ENCODE measurements around the gene LMO3. TPM values are rescaled to one million over a fixed set of nuclear protein-coding genes. Genes with fewer than 3 reads are reported as not detected.

LMO3 gene
- total and polyA plus RNA-seq, 2 donors (not counting 3 experiments of a cell fraction or from before 2014, with no cell fraction given) = not detected

- H3K27me3 ChIP-seq (ENCODE audit: control insufficient read depth in 2 of 2, insufficient read depth in 2 of 2, low read length in 2 of 2) = peaks cover 28 to 48% of the 10 kb centered on the region in 2 experiments
- H3K27ac ChIP-seq (ENCODE audit: insufficient read depth, low read depth, low read length) = no peak overlapping the region
- intact Hi-C loops (cut with micrococcal nuclease) = no loop called here
- H3K36me3 ChIP-seq (ENCODE audit: control insufficient read depth in 2 of 2, extremely low read depth in 1 of 2, insufficient read depth in 2 of 2, low read length in 2 of 2) = no peaks in the 10 kb centered on the region
- CTCF ChIA-PET = interaction anchor here (1.3 kb wide), 1 partner anchor 25 kb away, joined by 3 read pairs; no protein-coding TSS in a partner anchor
- no peak overlapping the region for H3K4me3 ChIP-seq (replicated peaks in 1 of 3; ENCODE audit: insufficient read depth in 1 of 3, low read depth in 1 of 3, low read length in 3 of 3)
- POLR2A ChIA-PET = no interaction called here
- no peaks in the 10 kb centered on the region for H3K9me3 ChIP-seq (replicated peaks; ENCODE audit: control insufficient read depth, insufficient read depth, low read length)
- H3K4me1 ChIP-seq (ENCODE audit: control insufficient read depth, extremely low read depth, insufficient read depth, low read length) = no peaks in the 10 kb centered on the region
- no peaks in the 10 kb centered on the region for H3K9me1 ChIP-seq (replicated peaks; ENCODE audit: control insufficient read depth, extremely low read depth, insufficient read depth, low read length)
- DNase-seq (ENCODE audit: low read depth, low spot score) (no peak), FAIRE-seq (no peak)
- no peak overlapping the region for H2AFZ ChIP-seq (ENCODE audit: low read depth, low read length)
- no peaks in the 10 kb centered on the region for H3K79me2 ChIP-seq (ENCODE audit: control insufficient read depth, insufficient read depth, low read length)
- dilution Hi-C loops (cut with MboI; ENCODE audit: extremely low pct_ligation_motif_present, low sequenced_read_pairs) = no loop called here
- BruUV-seq (replicated peaks) = no TSS peak
- H3K4me2 ChIP-seq (ENCODE audit: insufficient read depth, low read length) = no peak overlapping the region
- H4K20me1 ChIP-seq (replicated peaks; ENCODE audit: control insufficient read depth, extremely low read depth, insufficient read depth, low read length) = no peaks in the 10 kb centered on the region
- TF ChIP-seq MAX (IDR thresholded peaks at IDR 0.05; ENCODE audit: insufficient read depth, insufficient read length) = no peak
- no peak overlapping the region for H3K9ac ChIP-seq (replicated peaks; ENCODE audit: extremely low read depth, insufficient read depth, low read length)
These were observed 3.1 kb upstream of the LMO3 start for GRCh38 chr12:16608946-16609539.

- Histone ChIP-seq H3K79me2 (ENCODE audit: control insufficient read depth, insufficient read depth, low read length) (no peaks in the 10 kb centered on the region), H3K4me2 (ENCODE audit: insufficient read depth, low read length) (no peak overlapping the region), H3K9me3 (replicated peaks; ENCODE audit: control insufficient read depth, insufficient read depth, low read length) (no peaks in the 10 kb centered on the region), H3K27ac (ENCODE audit: insufficient read depth, low read depth, low read length) (no peak overlapping the region), H3K4me3 (replicated peaks in 1 of 3; ENCODE audit: insufficient read depth in 1 of 3, low read depth in 1 of 3, low read length in 3 of 3) (no peak overlapping the region), H3K36me3 (ENCODE audit: control insufficient read depth in 2 of 2, extremely low read depth in 1 of 2, insufficient read depth in 2 of 2, low read length in 2 of 2) (no peaks in the 10 kb centered on the region), H3K9ac (replicated peaks; ENCODE audit: extremely low read depth, insufficient read depth, low read length) (no peak overlapping the region), H3K9me1 (replicated peaks; ENCODE audit: control insufficient read depth, extremely low read depth, insufficient read depth, low read length) (no peaks in the 10 kb centered on the region), H2AFZ (ENCODE audit: low read depth, low read length) (no peak overlapping the region), H4K20me1 (replicated peaks; ENCODE audit: control insufficient read depth, extremely low read depth, insufficient read depth, low read length) (no peaks in the 10 kb centered on the region), H3K27me3 (ENCODE audit: control insufficient read depth in 2 of 2, insufficient read depth in 2 of 2, low read length in 2 of 2) (peaks cover 28 to 50% of the 10 kb centered on the region in 2 experiments), H3K4me1 (ENCODE audit: control insufficient read depth, extremely low read depth, insufficient read depth, low read length) (no peaks in the 10 kb centered on the region)
- ChIA-PET POLR2A (no interaction called here), CTCF (no interaction called here)
- no peak for TF ChIP-seq GATA2 (IDR thresholded peaks at IDR 0.05; ENCODE audit: insufficient read depth, insufficient read length, low read depth, low read length)
- TF ChIP-seq MAX (IDR thresholded peaks at IDR 0.05; ENCODE audit: insufficient read depth, insufficient read length) = no peak
- no peak for TF ChIP-seq POLR2AphosphoS5 (IDR thresholded peaks at IDR 0.05; ENCODE audit: insufficient read depth, low read depth, low read length)
- TF ChIP-seq CTCF (IDR thresholded peaks at IDR 0.05; ENCODE audit: extremely low read depth in 1 of 2, insufficient read depth in 1 of 2, low read depth in 1 of 2, low read length in 2 of 2) = no peak
- TF ChIP-seq MYC (IDR thresholded peaks at IDR 0.05; ENCODE audit: low read depth, low read length) = no peak
- no peak for TF ChIP-seq FOS (IDR thresholded peaks at IDR 0.05; ENCODE audit: borderline replicate concordance, insufficient read depth, low read length)
- no peak for TF ChIP-seq JUN (IDR thresholded peaks at IDR 0.05; ENCODE audit: borderline replicate concordance, insufficient read depth, insufficient read length, low read depth)
- TF ChIP-seq EZH2 (IDR thresholded peaks at IDR 0.05; ENCODE audit: borderline replicate concordance, low read depth, low read length, severe bottlenecking) = no peak
- TF ChIP-seq POLR2A (IDR thresholded peaks at IDR 0.05; ENCODE audit: low read depth, low read length) = no peak
- intact Hi-C loops (cut with micrococcal nuclease) = no loop called here
- DNase-seq (ENCODE audit: low read depth, low spot score) (no peak), FAIRE-seq (no peak)
- dilution Hi-C loops (cut with MboI; ENCODE audit: extremely low pct_ligation_motif_present, low sequenced_read_pairs) = no loop called here
- no TSS peak for BruUV-seq (replicated peaks)
These were observed 2.2 kb upstream of the LMO3 start for GRCh38 chr12:16607906-16608775.

Measured in endothelial cell of umbilical vein (primary cell).